Inflammatory macrophage treated with lipopolysaccharide for 4 hours (primary cell): ENCODE measurements around the gene TENM3.

Experiments used
- DNase-seq: peaks from one replicate; pipeline ENCODE4 v3.0.0-alpha.2; 2020

The TENM3 gene

GRCh38 chr4:182475539-182475938, 232.3 kb downstream of the TENM3 start:
- DNase-seq = no peak

GRCh38 chr4:182478475-182478874, 235.3 kb downstream of the TENM3 start:
- peak; percentile 61 for DNase-seq

GRCh38 chr4:182483685-182484084, 240.5 kb downstream of the TENM3 start:
- no peak for DNase-seq

- DNase-seq = peak; percentile 29
Measured at GRCh38 chr4:182486881-182487280, 243.7 kb downstream of the TENM3 start.

DNA sequence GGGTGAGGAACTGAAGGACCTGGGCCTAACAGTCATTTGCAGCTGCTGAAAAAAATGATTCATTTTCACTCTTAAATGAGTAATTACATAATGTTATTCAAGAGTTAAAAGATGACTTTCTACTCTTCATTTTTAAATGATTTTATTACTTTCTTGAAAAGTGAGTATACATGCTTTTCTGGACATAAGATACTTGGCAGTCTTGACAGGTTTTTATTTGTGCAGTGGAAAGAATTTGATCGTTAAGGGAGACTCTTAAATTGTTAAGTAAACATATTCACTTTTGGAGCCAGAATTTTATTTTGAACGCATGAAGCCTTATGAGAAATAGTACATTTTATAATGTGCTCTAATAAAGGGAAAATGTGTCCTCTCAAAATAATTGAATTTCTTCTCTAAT, 245.7 kb downstream of the TENM3 start:
- DNase-seq = no peak

DNA sequence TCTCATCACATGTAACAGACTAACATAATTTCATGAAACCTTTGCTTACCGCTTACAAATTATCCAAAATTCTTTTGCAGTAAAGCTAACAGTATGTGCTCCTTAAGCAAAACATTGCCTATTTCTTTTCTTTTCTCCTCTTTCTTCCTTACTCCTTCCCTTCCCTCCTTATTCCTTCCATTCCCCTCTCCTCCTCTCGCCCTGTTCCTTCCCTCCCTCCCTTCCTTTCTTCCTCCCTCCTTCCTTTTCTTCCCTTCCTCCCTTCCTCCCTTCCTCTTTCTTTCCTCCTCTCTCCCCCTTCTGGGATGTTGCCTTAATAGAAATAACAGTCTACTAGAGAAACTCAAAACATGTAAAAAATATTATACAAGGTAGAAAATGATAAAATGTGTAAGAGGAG, 246.4 kb downstream of the TENM3 start:
- no peak for DNase-seq

GRCh38 chr4:182491719-182492118, 248.5 kb downstream of the TENM3 start:
- no peak for DNase-seq

DNA sequence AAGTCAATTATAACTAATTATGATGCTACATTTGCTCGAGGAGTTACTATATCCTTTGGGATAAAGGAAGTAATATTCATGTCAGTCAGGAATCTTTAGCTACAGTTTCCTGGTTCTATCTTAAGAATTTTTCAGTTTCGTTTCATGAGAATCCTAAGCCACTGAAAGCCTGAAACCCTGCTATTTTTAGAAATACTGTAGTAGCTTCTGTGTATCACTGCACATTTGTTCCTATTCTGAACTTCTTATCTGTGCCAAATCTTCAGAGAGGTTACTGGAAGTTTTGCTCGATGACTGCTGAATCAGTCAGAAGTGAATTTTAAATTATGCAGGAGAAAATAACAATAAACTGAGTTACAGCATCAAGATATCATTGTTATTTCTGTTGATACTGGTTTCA, 249.2 kb downstream of the TENM3 start:
- DNase-seq = peak; percentile 50

- DNase-seq = no peak
Measured at GRCh38 chr4:182493377-182493776, 250.2 kb downstream of the TENM3 start.

DNA sequence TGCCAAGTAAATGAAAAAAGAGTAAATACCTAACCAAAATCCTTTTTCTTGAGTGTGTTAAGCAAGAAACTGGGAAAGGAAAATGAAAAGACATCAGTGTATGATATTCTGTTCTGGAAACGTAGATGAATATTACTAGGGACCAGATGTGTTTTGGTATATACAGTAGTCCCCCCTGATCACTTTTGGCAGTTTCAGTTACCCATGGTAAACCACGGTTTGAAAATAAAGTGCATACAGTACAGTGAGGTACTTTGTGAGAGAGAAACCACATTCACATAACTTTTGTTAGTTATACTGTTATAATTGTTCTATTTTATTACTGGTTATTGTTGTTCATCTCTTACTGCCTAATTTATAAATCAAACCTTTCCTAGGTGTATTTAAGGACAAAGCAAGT, 250.9 kb downstream of the TENM3 start:
- DNase-seq = no peak

- DNase-seq = no peak
Measured at GRCh38 chr4:182495031-182495430, 251.8 kb downstream of the TENM3 start.

DNA sequence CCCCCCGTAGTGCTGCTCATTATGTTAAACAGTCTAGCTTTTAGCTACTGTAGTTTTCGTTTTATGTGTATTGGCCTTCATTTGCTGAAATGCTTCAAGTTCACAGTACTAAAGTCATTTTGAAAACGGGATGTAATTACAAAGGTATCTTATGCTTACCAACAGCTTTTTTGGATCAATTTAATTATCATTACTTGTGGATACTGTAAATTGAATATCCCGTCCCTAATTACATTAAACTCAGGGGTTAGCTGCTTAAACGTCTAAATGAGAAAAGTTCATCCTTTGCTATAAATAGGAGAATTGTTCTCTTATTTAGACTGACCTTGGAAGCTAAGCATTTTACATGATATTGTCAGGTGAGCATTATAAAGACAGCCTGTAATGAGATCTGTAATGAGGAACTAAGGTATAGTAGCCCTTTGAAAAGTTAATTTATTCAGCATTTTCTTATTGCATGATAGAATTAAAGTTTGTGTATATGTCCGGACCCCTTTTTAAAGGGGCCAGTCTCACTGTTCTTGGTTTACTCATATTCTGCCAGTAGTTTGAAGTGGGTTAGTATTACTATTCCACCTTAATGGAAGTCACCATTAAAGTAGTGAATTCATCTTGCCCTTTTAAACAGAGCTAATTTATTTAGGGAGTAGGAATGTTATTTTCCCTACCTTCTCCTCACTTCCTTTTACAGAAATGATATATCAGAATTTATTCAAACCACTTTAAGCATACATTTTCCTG, 252.6 kb downstream of the TENM3 start:
- DNase-seq = no peak

- DNase-seq = no peak
Measured at GRCh38 chr4:182496408-182496807, 253.2 kb downstream of the TENM3 start.

- DNase-seq = no peak
Measured at GRCh38 chr4:182502064-182502463, 258.9 kb downstream of the TENM3 start.

GRCh38 chr4:182504463-182504862, 261.3 kb downstream of the TENM3 start:
- no peak for DNase-seq

- DNase-seq = no peak
Measured at GRCh38 chr4:182507805-182508204, 264.6 kb downstream of the TENM3 start.

DNA sequence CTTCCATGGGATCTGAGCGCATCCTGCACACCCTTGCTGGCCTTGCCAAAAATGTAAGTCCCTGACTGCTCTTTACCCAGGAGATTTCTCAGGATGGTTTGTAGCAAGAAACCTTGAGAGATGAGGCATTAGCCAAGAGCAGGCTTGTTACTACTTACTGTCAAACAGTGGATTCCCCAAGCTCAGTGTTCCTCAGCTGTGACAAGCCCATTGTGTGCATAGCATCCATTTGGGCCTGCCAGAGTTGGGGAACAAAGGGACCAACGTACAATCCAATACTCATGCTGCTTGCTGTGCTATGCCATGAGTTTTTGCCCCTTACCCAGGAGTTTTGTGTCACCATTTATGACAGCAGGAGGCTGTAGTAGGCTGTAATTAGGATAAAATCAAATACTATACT, 267.6 kb downstream of the TENM3 start:
- no peak for DNase-seq

DNA sequence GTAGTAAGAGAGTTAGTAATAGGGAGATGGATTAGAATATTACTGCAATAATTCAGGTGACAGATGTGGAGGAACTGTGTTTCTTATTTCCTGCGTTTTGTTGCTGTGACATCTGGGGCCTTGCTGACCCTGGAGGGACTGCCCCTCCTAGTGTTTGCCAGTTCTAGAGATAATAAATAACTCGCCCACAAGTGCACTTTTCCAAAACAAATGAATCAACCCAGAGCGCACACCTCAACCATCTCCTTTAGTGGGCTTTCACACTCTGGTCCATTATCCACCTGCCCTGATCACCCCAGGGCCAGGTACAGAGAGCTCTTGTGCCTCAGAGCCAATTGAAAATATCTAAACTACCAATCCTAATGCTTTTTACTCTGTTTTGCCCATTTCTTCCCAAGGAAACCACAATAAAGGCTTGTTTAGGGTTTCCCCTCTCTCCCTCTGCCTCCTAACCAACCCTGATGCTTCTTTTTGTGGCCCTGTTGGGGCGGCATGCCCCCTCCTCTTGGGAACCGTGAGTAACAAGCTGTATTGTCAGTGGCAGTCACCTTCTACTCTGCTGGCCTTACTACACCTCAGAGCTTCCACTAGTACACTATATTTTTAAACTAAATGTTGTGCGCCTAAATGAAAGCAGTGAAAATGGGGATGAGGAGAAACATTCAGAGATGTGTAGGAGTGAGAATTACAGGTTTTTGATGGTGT, 270.5 kb downstream of the TENM3 start:
- DNase-seq = no peak

DNA sequence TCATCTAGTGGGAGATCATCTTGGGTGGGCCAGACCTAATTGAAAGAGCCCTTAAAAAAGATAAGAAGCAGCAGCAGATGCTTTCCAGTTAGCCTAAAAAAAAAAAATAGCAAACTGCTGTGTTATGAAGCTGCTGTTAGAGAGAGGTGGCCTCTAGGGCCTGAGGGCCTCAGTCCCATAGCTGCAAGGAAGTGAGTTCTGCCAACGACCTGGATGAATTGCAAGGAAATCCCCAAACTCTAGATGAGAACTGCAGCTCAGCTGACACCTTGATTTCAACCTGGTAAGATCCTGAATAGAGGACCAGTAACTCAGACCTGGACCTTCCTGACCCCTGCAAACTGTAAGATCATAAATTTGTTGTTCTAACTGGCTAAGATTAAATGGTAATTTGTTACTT, 275.2 kb downstream of the TENM3 start:
- no peak for DNase-seq

- DNase-seq = no peak
Measured at GRCh38 chr4:182519528-182519927, 276.3 kb downstream of the TENM3 start.

- no peak for DNase-seq
Measured at GRCh38 chr4:182521011-182521410, 277.8 kb downstream of the TENM3 start.

GRCh38 chr4:182528819-182529218, 285.6 kb downstream of the TENM3 start:
- DNase-seq = no peak

DNA sequence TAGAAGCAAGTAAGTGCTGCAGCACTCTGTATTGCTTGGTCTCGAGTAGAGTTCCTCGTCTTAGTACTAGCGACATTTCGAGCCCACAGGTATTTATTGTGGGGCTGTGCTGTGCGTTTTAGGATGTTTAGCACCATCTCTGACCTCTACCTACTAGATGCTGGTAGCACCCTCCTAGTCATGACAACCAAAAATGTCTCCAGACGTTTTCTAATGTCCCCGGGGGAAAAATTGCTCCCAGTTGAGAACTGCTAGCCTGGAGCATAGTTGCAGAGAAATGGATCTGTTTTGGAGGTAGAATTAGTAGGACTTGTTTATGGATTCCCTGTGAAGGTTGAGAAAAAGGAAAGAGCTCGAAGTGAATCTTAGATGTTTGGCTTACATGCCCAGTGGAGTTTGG, 287.2 kb downstream of the TENM3 start:
- no peak for DNase-seq

DNA sequence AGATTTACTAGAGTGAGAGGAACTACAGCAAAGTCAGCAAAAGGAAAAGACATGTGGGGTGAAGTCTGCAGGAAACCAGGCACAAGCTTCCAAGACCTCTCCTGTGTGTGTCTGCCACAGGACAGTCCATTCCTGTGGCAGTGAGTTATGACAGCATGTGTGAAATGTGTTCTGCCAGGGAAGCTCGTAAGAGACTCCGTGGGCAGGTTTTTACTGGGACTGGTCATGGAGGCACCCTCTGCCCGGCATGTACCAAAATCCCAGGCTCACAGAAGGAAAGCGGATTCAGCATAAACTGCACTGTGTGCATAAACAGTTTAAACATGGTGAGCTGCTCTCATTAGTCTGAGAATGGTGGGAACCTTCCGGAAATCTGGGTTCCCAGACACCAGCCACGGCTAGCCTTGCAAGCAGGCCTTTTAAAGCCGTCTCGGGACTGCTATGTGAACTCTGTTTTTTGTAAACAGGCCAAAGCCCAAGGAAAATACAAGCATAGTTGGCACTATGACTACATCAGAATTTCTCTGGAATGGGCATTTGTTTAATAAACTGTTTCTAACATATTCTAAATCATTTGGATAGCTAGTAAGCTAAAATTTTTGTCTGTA, 288.5 kb downstream of the TENM3 start:
- no peak for DNase-seq
